Activated naive CD8-positive, alpha-beta T cell treated with anti-CD3 and anti-CD28 coated beads, Interleukin-2, amount 50 U/mL, for 24 hours (primary cell): ENCODE measurements around the gene KCNA1.

ENCODE experiments used
- ATAC-seq: fragments of 150-1000 bp; cut with Tn5 transposase; one replicate; pipeline ENCODE4 v1.10.0; 2021
- DNase-seq: peaks from one replicate; pipeline ENCODE4 v3.0.0; 2021
- H3K27ac Mint-ChIP-seq: one replicate; pipeline ENCODE4 v1.8.0; 2021; ENCODE audit warnings: mild to moderate bottlenecking, mixed read lengths
- H3K27me3 Mint-ChIP-seq: one replicate; pipeline ENCODE4 v1.8.0; 2021; ENCODE audit warnings: mixed read lengths
- H3K36me3 Mint-ChIP-seq: one replicate; pipeline ENCODE4 v1.8.0; 2021; ENCODE audit warnings: low read depth, mixed read lengths
- H3K4me1 Mint-ChIP-seq: one replicate; pipeline ENCODE4 v1.8.0; 2021; ENCODE audit warnings: mixed read lengths
- H3K4me3 Mint-ChIP-seq: one replicate; pipeline ENCODE4 v1.8.0; 2021; ENCODE audit warnings: mild to moderate bottlenecking, moderate library complexity, mixed read lengths
- H3K9me3 Mint-ChIP-seq: one replicate; pipeline ENCODE4 v1.8.0; 2021; ENCODE audit warnings: mixed read lengths

The KCNA1 gene

GRCh38 chr12:4938900-4939299 is 29.2 kb downstream of the KCNA1 start:
- H3K36me3 Mint-ChIP-seq, result no peaks in the 10 kb centered on the region
- ATAC-seq, result no peak

GRCh38 chr12:4939418-4940023 is 29.8 kb downstream of the KCNA1 start:
- no peaks in the 10 kb centered on the region for H3K9me3 Mint-ChIP-seq
- H3K27me3 Mint-ChIP-seq, result peaks cover 18% of the 10 kb centered on the region
- no peaks in the 10 kb centered on the region for H3K36me3 Mint-ChIP-seq
- H3K4me3 Mint-ChIP-seq, result no peak overlapping the region
- H3K27ac Mint-ChIP-seq, result no peak overlapping the region
- no peaks in the 10 kb centered on the region for H3K4me1 Mint-ChIP-seq
- no peak for ATAC-seq
- no peak for DNase-seq

More at GRCh38 chr12:4938900-4939299, 29.2 kb downstream of the KCNA1 start:
- no peaks in the 10 kb centered on the region for H3K4me1 Mint-ChIP-seq
- no peaks in the 10 kb centered on the region for H3K9me3 Mint-ChIP-seq
- no peak overlapping the region for H3K4me3 Mint-ChIP-seq
- peaks cover 18% of the 10 kb centered on the region for H3K27me3 Mint-ChIP-seq
- DNase-seq, result no peak
- H3K27ac Mint-ChIP-seq, result no peak overlapping the region

- H3K27me3 Mint-ChIP-seq, result peaks cover 2% of the 10 kb centered on the region
- DNase-seq (no peak), ATAC-seq (no peak)
- H3K9me3 Mint-ChIP-seq, result no peaks in the 10 kb centered on the region
- H3K4me3 Mint-ChIP-seq, result no peak overlapping the region
- H3K4me1 Mint-ChIP-seq, result no peaks in the 10 kb centered on the region
- H3K27ac Mint-ChIP-seq, result no peak overlapping the region
- no peaks in the 10 kb centered on the region for H3K36me3 Mint-ChIP-seq
These were observed 33.6 kb downstream of the KCNA1 start for GRCh38 chr12:4943067-4943937.

- Mint-ChIP-seq H3K4me1 (no peaks in the 10 kb centered on the region), H3K4me3 (no peak overlapping the region), H3K9me3 (no peaks in the 10 kb centered on the region), H3K27ac (no peak overlapping the region), H3K27me3 (peaks cover 2% of the 10 kb centered on the region), H3K36me3 (no peaks in the 10 kb centered on the region)
- no peak for DNase-seq
- no peak for ATAC-seq
These were observed 34.2 kb downstream of the KCNA1 start for GRCh38 chr12:4943938-4944284.

- peaks cover 5% of the 10 kb centered on the region for H3K27me3 Mint-ChIP-seq
- ATAC-seq, result no peak
These were observed 37.5 kb downstream of the KCNA1 start for GRCh38 chr12:4947253-4947652.

GRCh38 chr12:4951083-4951482 is 41.4 kb downstream of the KCNA1 start:
- no peaks in the 10 kb centered on the region for H3K4me1 Mint-ChIP-seq
- peaks cover 21% of the 10 kb centered on the region for H3K27me3 Mint-ChIP-seq
- H3K36me3 Mint-ChIP-seq, result no peaks in the 10 kb centered on the region
- H3K27ac Mint-ChIP-seq, result no peak overlapping the region
- DNase-seq (no peak), ATAC-seq (no peak)
- H3K4me3 Mint-ChIP-seq, result no peak overlapping the region
- no peaks in the 10 kb centered on the region for H3K9me3 Mint-ChIP-seq

More at GRCh38 chr12:4947253-4947652, 37.5 kb downstream of the KCNA1 start:
- no peaks in the 10 kb centered on the region for H3K9me3 Mint-ChIP-seq
- H3K36me3 Mint-ChIP-seq, result no peaks in the 10 kb centered on the region
- no peaks in the 10 kb centered on the region for H3K4me1 Mint-ChIP-seq
- no peak overlapping the region for H3K4me3 Mint-ChIP-seq
- H3K27ac Mint-ChIP-seq, result no peak overlapping the region
- DNase-seq, result no peak

GRCh38 chr12:4951601-4952000 is 41.9 kb downstream of the KCNA1 start:
- Mint-ChIP-seq H3K27me3 (peaks cover 24% of the 10 kb centered on the region), H3K4me3 (no peak overlapping the region), H3K36me3 (no peaks in the 10 kb centered on the region), H3K9me3 (no peaks in the 10 kb centered on the region), H3K4me1 (no peaks in the 10 kb centered on the region), H3K27ac (no peak overlapping the region)
- no peak for DNase-seq
- no peak for ATAC-seq

GRCh38 chr12:4954621-4955354 is 45.1 kb downstream of the KCNA1 start:
- no peak overlapping the region for H3K27ac Mint-ChIP-seq
- DNase-seq (no peak), ATAC-seq (no peak)
- no peak overlapping the region for H3K4me3 Mint-ChIP-seq
- no peaks in the 10 kb centered on the region for H3K4me1 Mint-ChIP-seq
- H3K9me3 Mint-ChIP-seq, result no peaks in the 10 kb centered on the region
- peaks cover 36% of the 10 kb centered on the region for H3K27me3 Mint-ChIP-seq
- H3K36me3 Mint-ChIP-seq, result no peaks in the 10 kb centered on the region

GRCh38 chr12:4956054-4956453 is 46.3 kb downstream of the KCNA1 start:
- no peak for DNase-seq

GRCh38 chr12:4956968-4957367 is 47.3 kb downstream of the KCNA1 start:
- Mint-ChIP-seq H3K9me3 (no peaks in the 10 kb centered on the region), H3K27me3 (peaks cover 38% of the 10 kb centered on the region), H3K4me1 (no peaks in the 10 kb centered on the region), H3K27ac (no peak overlapping the region), H3K4me3 (no peak overlapping the region), H3K36me3 (no peaks in the 10 kb centered on the region)
- no peak for DNase-seq
- ATAC-seq, result no peak

More at GRCh38 chr12:4956054-4956453, 46.3 kb downstream of the KCNA1 start:
- Mint-ChIP-seq H3K4me3 (no peak overlapping the region), H3K36me3 (no peaks in the 10 kb centered on the region), H3K27me3 (peaks cover 34% of the 10 kb centered on the region), H3K4me1 (no peaks in the 10 kb centered on the region), H3K27ac (no peak overlapping the region), H3K9me3 (no peaks in the 10 kb centered on the region)
- no peak for ATAC-seq

- H3K36me3 Mint-ChIP-seq, result no peaks in the 10 kb centered on the region
- H3K9me3 Mint-ChIP-seq, result no peaks in the 10 kb centered on the region
- ATAC-seq, result no peak
- no peak overlapping the region for H3K4me3 Mint-ChIP-seq
- H3K27me3 Mint-ChIP-seq, result peaks cover 32% of the 10 kb centered on the region
- DNase-seq, result no peak
- no peak overlapping the region for H3K27ac Mint-ChIP-seq
- H3K4me1 Mint-ChIP-seq, result no peaks in the 10 kb centered on the region
These were observed 48.1 kb downstream of the KCNA1 start for GRCh38 chr12:4957761-4958160.

- Mint-ChIP-seq H3K9me3 (no peaks in the 10 kb centered on the region), H3K27ac (no peak overlapping the region), H3K4me3 (no peak overlapping the region), H3K27me3 (peaks cover 29% of the 10 kb centered on the region), H3K36me3 (no peaks in the 10 kb centered on the region), H3K4me1 (no peaks in the 10 kb centered on the region)
- ATAC-seq (no peak), DNase-seq (no peak)
These were observed 49.1 kb downstream of the KCNA1 start for GRCh38 chr12:4958697-4959375.

- H3K27me3 Mint-ChIP-seq, result peaks cover 29% of the 10 kb centered on the region
- H3K4me1 Mint-ChIP-seq, result no peaks in the 10 kb centered on the region
- H3K27ac Mint-ChIP-seq, result no peak overlapping the region
- H3K36me3 Mint-ChIP-seq, result no peaks in the 10 kb centered on the region
- no peaks in the 10 kb centered on the region for H3K9me3 Mint-ChIP-seq
- DNase-seq (no peak), ATAC-seq (no peak)
- H3K4me3 Mint-ChIP-seq, result no peak overlapping the region
These were observed 49.7 kb downstream of the KCNA1 start for GRCh38 chr12:4959381-4959780.

- H3K27ac Mint-ChIP-seq, result no peak overlapping the region
- ATAC-seq (no peak), DNase-seq (no peak)
- no peaks in the 10 kb centered on the region for H3K9me3 Mint-ChIP-seq
- H3K27me3 Mint-ChIP-seq, result peaks cover 29% of the 10 kb centered on the region
- no peaks in the 10 kb centered on the region for H3K4me1 Mint-ChIP-seq
- H3K4me3 Mint-ChIP-seq, result no peak overlapping the region
- H3K36me3 Mint-ChIP-seq, result no peaks in the 10 kb centered on the region
These were observed 50.3 kb downstream of the KCNA1 start for GRCh38 chr12:4960030-4960429.
